ENCODE data around the gene TCEA2. TPM values are rescaled to one million over a fixed set of nuclear protein-coding genes. Genes with fewer than 3 reads are reported as not detected.

TCEA2 gene
- total and polyA plus RNA-seq, 9 of the 15 experiments (the other 6 are each of a cell fraction or from before 2014, with no cell fraction given) = 1.4 to 28.7 (median 5.4) TPM

DNA sequence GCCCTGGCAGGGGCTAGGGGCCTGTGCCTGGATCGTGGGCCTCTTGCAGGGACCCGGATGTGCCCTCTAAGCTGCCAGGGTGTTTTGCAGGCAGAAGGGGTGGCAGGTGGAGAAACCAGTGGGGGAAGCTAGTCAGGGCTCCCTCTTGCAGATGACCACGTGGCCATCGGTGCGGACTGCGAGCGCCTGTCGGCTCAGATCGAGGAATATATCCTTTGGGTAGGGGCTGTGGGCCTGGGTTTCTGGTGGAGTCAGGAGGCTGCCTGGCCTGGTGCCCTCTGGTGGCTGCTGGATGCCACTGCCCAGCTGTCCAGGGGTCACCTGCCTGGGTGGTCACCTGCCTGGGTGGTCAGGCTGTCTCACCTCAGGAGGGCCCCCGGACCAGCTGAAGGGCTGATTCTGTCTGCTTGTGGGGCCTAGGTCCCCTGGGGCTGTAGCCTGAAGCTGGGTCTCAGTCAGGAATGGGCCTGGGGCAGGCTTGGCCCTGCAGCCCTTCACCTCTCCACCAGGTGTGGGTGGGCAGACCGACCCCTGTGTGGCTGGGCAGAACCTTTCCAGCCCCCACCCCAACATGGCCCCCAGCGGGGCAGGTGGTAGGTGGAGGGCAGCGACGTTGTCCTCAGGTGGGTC, 6.7 kb downstream of the TCEA2 start (continued):
- TF ChIP-seq, protein P1, sequence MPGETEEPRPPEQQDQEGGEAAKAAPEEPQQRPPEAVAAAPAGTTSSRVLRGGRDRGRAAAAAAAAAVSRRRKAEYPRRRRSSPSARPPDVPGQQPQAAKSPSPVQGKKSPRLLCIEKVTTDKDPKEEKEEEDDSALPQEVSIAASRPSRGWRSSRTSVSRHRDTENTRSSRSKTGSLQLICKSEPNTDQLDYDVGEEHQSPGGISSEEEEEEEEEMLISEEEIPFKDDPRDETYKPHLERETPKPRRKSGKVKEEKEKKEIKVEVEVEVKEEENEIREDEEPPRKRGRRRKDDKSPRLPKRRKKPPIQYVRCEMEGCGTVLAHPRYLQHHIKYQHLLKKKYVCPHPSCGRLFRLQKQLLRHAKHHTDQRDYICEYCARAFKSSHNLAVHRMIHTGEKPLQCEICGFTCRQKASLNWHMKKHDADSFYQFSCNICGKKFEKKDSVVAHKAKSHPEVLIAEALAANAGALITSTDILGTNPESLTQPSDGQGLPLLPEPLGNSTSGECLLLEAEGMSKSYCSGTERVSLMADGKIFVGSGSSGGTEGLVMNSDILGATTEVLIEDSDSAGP (CRISPR knock-in tag; IDR thresholded peaks at IDR 0.05) = no peak
- TF ChIP-seq, protein P2, sequence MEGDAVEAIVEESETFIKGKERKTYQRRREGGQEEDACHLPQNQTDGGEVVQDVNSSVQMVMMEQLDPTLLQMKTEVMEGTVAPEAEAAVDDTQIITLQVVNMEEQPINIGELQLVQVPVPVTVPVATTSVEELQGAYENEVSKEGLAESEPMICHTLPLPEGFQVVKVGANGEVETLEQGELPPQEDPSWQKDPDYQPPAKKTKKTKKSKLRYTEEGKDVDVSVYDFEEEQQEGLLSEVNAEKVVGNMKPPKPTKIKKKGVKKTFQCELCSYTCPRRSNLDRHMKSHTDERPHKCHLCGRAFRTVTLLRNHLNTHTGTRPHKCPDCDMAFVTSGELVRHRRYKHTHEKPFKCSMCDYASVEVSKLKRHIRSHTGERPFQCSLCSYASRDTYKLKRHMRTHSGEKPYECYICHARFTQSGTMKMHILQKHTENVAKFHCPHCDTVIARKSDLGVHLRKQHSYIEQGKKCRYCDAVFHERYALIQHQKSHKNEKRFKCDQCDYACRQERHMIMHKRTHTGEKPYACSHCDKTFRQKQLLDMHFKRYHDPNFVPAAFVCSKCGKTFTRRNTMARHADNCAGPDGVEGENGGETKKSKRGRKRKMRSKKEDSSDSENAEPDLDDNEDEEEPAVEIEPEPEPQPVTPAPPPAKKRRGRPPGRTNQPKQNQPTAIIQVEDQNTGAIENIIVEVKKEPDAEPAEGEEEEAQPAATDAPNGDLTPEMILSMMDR (IDR thresholded peaks at IDR 0.05 in 2 of 3, conservative IDR thresholded peaks at IDR 0.05 in 1 of 3; ENCODE audit: insufficient read depth in 2 of 3, low read depth in 1 of 3, low read length in 3 of 3) = peak; percentile 69 to 81 (median 72); a peak in 5 of 6 replicates
- TF ChIP-seq ZNF143 (CRISPR knock-in tag; IDR thresholded peaks at IDR 0.05) (no peak), YBX1 (IDR thresholded peaks at IDR 0.05) (no peak), RAD21 (CRISPR knock-in tag; conservative IDR thresholded peaks at IDR 0.05 in 1 of 2, IDR thresholded peaks at IDR 0.05 in 1 of 2) (peak in 1 of 2 experiments; percentile 41; a peak in 2 of 4 replicates), DACH1 (IDR thresholded peaks at IDR 0.05; ENCODE audit: partially characterized antibody) (no peak), L3MBTL2 (IDR thresholded peaks at IDR 0.05) (peak; percentile 28; the same call in 1 of the 2 replicates), SMAD4 (CRISPR knock-in tag; conservative IDR thresholded peaks at IDR 0.05) (no peak), HCFC1 (IDR thresholded peaks at IDR 0.05; ENCODE audit: low read depth, low read length) (no peak), BRD4 (IDR thresholded peaks at IDR 0.05) (no peak), MEF2A (IDR thresholded peaks at IDR 0.05; ENCODE audit: control insufficient read depth, low read depth, low read length) (no peak)
- TF ChIP-seq, protein P3, sequence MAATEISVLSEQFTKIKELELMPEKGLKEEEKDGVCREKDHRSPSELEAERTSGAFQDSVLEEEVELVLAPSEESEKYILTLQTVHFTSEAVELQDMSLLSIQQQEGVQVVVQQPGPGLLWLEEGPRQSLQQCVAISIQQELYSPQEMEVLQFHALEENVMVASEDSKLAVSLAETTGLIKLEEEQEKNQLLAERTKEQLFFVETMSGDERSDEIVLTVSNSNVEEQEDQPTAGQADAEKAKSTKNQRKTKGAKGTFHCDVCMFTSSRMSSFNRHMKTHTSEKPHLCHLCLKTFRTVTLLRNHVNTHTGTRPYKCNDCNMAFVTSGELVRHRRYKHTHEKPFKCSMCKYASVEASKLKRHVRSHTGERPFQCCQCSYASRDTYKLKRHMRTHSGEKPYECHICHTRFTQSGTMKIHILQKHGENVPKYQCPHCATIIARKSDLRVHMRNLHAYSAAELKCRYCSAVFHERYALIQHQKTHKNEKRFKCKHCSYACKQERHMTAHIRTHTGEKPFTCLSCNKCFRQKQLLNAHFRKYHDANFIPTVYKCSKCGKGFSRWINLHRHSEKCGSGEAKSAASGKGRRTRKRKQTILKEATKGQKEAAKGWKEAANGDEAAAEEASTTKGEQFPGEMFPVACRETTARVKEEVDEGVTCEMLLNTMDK (IDR thresholded peaks at IDR 0.05; ENCODE audit: borderline replicate concordance, insufficient read depth, low read depth, low read length, poor library complexity, severe bottlenecking) = peak; percentile 53
- TF ChIP-seq, protein P4, sequence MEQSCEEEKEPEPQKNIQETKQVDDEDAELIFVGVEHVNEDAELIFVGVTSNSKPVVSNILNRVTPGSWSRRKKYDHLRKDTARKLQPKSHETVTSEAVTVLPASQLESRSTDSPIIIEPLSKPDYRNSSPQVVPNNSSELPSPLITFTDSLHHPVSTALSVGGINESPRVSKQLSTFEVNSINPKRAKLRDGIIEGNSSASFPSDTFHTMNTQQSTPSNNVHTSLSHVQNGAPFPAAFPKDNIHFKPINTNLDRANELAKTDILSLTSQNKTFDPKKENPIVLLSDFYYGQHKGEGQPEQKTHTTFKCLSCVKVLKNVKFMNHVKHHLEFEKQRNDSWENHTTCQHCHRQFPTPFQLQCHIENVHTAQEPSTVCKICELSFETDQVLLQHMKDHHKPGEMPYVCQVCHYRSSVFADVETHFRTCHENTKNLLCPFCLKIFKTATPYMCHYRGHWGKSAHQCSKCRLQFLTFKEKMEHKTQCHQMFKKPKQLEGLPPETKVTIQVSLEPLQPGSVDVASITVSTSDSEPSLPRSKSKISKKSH (CRISPR knock-in tag; IDR thresholded peaks at IDR 0.05) = no peak
- TF ChIP-seq, protein P5, sequence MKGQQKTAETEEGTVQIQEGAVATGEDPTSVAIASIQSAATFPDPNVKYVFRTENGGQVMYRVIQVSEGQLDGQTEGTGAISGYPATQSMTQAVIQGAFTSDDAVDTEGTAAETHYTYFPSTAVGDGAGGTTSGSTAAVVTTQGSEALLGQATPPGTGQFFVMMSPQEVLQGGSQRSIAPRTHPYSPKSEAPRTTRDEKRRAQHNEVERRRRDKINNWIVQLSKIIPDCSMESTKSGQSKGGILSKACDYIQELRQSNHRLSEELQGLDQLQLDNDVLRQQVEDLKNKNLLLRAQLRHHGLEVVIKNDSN (CRISPR knock-in tag; IDR thresholded peaks at IDR 0.05) = peak; percentile 80
- TF ChIP-seq, protein P6, sequence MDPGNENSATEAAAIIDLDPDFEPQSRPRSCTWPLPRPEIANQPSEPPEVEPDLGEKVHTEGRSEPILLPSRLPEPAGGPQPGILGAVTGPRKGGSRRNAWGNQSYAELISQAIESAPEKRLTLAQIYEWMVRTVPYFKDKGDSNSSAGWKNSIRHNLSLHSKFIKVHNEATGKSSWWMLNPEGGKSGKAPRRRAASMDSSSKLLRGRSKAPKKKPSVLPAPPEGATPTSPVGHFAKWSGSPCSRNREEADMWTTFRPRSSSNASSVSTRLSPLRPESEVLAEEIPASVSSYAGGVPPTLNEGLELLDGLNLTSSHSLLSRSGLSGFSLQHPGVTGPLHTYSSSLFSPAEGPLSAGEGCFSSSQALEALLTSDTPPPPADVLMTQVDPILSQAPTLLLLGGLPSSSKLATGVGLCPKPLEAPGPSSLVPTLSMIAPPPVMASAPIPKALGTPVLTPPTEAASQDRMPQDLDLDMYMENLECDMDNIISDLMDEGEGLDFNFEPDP (CRISPR knock-in tag; IDR thresholded peaks at IDR 0.05) = no peak
- TF ChIP-seq, protein P7, sequence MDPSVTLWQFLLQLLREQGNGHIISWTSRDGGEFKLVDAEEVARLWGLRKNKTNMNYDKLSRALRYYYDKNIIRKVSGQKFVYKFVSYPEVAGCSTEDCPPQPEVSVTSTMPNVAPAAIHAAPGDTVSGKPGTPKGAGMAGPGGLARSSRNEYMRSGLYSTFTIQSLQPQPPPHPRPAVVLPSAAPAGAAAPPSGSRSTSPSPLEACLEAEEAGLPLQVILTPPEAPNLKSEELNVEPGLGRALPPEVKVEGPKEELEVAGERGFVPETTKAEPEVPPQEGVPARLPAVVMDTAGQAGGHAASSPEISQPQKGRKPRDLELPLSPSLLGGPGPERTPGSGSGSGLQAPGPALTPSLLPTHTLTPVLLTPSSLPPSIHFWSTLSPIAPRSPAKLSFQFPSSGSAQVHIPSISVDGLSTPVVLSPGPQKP (CRISPR knock-in tag; IDR thresholded peaks at IDR 0.05) = no peak
